ENCODE measurements around the gene SLC25A33.
A peak's percentile ranks its signal among the peaks of the same experiment; 100 is the strongest.
"Not testable (repeated sequence)": the region's sequence is repeated elsewhere in the genome, so short reads cannot be mapped to it uniquely, and the experiment has no call there.

The SLC25A33 gene

DNA sequence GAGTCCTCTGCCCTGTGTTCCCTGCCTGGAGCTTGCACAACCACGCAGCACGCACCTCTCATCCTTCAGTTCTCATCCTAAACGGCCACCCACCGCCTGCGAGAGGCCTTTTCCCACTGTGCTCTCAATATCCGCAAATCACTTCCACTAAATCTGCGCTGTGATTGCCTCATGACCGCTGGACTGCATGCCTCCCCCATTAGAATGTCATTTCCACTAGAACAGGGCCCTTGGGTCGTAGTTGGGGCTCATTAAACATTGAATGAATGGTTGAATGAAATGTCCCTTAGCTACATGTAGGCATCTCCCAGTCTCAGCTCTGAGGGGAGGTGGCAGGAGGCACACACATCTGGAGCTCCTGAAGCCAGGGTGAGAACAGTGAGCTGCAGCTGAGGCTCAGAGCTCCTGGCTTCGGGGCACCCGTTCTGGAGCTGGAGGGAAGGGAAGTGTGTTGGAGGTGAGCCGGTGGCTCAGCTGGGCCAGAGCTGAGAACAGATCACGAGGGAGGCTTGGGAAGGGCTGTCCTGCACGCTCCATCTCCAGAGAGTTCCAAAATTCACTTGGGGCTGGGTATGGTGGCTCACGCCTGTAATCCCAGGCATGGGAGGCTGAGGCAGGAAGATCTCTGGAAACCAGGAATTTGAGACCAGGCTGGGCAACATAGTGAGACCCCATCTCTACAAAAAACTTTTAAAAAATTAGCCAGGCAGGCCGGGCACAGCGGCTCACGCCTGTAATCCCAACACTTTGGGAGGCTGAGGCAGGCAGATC lies 79.8 kb downstream of the SLC25A33 start:
- DNase-seq (ENCODE audit: low read depth in 1 of 2, low spot score in 1 of 2): no peak

DNA sequence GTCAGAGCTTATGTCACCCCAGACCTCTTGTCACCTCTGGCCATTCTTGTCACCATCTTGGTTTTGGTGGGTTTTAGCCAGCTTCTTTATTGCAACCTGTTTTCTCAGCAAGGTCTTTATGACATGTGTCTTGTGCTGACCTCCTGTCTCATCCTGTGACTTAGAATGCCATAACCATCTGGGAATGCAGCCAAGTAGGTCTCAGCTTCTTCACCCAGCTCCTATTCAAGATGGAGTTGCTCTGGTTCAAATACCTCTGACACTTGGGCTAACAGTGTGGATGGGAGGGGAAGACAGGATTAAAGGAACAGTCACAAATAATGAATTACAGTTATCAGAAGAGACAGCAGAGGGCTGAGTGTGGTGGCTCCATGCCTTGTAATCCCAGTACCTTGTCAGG lies 81.8 kb downstream of the SLC25A33 start:
- no peak for DNase-seq (ENCODE audit: low read depth in 1 of 2, low spot score in 1 of 2)

DNA sequence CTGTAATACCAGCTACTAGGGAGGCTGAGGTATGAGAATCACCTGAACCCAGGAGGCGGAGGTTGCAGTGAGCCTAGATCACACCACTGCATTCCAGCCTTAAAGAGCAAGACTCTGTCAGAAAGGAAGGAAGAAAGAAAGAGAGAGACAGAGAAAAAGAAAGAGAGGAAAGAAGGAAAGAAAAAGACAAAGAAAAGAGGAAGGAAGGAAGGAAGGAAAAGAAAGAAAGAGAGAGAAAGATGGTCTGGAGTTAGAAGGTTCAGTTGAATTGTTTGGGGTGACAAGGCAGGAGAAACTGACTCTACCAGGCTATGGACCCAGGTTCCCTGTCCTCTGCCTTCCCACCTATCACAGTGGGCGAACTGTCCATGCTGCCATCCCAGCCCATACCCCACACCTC lies 84.8 kb downstream of the SLC25A33 start:
- DNase-seq (ENCODE audit: low read depth in 1 of 2, low spot score in 1 of 2): no peak

DNA sequence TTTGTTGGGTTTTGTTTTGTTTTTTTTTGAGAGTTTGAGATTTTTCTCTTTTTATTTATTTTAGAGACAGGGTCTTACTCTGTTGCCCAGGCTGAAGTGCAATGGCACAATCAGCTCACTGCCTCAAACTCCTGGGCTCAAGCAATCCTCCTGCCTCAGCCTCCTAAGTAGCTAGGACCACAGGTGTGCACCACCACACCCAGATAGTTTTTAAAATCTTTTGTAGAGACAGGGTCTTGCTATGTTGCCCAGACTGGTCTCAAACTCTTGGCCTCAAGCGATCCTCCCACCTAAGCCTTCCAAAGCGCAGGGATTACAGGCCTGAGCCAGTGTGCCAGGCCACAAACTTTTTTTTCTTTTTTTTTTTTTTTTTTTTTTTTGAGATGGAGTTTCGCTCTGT lies 85.8 kb downstream of the SLC25A33 start:
- not testable (repeated sequence) for DNase-seq (ENCODE audit: low read depth in 1 of 2, low spot score in 1 of 2)

DNA sequence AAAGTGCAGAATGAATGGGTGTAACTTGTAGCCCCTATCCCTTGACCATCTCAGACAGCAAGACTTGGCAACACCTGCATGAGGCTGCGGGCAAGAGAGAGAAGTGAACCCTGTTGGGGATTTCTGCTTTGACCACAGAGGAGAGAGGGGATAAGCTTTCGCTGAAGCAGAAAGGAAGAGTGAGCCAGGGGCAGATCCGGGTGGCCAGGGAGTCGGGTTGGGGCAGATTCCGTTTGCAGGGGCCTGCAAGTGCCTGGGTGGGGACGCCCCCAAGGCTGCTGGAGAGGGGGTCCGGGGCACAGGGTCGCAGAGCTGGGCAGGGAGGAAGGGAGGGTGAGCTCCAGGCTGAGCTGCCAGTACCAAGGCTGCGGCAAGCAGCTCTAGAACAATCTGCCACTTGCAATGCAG lies 86.9 kb downstream of the SLC25A33 start:
- DNase-seq (ENCODE audit: low read depth in 1 of 2, low spot score in 1 of 2): no peak

DNA sequence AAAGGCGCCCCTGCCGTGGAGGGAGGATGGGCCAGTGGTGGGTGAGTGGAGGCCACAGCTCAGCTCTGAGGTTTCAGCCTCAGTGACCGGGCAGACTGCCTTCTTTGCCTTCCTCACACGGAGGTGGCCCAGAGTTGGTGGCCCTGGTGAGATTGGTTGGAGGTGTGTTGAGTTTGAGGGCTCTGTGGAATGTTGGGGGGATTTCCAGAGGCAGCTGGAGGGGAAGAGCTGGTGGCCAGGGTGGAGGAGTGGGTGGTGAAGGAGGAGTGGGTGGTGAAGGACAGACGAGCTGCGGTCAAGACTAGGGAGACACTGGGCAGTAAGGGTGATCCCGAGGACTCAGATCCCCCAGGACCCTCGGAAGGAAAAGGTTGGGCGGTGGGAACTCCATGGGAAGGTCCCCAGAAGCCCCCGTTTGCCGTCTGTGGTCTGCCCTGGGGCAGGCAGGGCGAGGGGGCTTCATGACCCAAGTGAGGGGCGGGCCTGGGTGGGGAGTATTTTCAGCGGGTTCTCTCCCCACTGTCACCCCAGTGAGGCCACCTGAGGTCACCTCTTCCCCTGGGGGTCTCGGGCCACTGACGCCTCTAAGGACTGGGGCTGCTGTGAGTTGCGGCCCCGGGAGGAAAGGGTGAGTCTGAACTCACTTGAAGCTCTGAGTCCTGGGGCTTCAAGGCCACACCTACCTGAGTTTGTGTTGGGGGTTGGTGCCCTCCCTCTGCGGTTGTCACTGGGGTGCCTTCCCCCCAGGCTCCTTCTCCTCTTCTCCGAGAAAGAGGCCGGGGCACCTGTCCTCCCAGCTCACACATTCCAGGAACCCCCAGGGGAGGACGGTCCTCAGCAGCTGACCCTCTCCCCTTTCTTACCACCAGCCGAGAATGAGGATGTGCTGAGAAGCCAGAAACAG lies 89.5 kb downstream of the SLC25A33 start:
- DNase-seq (ENCODE audit: low read depth in 1 of 2, low spot score in 1 of 2): peak; percentile 46 to 55

DNA sequence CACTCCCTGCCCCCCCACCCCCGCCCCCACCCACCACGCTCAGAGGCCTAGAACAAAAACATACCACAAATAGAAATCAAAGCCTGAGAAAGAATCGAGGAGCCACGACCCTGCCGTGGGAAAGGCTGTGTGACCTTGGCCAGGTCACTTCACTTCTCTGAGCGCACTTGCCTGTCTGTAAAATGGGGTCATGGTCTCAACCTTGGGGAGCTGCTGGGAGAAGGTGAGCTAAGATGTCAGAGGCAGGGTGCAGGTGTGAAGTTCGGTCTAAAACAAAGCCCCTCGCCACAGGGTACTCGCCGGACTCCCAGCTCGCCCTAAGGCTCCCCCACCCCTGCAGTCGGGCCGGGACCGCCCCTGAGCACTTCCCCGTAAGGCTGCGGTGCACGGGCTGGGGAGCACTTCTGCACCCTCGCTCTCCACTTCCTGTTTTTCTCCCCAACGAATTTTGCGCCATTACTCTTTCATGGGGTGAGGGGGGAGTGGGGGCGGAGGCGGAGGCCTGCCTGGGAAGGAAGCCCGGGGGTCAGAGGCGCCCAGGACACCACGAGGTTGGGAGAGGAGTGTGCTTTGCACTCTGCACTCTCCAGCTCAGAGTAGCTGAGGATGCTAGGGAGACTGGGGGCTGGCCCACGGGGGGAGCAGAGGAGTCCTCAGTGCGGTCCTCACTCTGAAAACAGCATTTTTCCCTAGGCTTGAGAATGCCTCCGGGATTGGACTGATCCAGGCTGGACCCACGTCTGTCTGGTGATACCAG lies 90.4 kb downstream of the SLC25A33 start:
- DNase-seq (ENCODE audit: low read depth in 1 of 2, low spot score in 1 of 2): peak; percentile 55

DNA sequence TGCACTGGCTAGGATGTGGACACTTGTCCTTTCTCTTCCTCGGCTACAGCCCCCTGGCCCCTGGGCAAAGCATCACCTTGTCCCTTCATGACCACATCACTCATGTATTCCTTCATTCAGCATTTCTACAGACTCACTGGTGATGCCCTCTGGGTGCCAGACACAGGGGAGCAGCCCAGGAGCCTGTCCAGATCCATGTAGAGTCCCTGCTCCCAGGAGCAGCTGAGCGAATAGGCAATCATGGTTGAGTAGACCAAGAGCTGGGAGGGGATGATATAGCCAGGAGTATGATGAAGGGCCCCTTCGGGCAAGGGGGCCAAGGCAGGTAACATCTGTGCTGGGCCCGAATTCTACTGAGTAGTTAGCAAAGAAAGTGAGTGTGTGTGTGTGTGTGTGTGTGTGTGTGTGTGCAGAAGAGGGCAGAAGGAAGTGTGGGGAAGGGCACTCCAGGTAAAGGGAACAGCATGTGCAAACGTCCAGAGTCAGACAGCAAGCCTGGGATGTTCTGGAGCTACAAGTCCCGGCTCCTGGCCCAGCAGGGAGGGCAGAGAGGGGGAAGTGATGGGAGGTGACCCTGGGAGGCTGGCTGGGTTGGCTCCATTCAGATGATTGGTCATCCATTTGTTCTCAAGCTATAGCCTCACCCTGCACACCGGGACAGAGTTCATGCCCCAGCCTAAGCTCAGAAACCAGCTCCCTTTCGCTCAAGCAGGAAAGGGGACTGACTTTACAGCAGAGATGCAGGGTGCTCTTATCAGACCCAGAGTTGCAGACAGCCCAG lies 91.3 kb downstream of the SLC25A33 start:
- no peak for DNase-seq (ENCODE audit: low read depth in 1 of 2, low spot score in 1 of 2)

DNA sequence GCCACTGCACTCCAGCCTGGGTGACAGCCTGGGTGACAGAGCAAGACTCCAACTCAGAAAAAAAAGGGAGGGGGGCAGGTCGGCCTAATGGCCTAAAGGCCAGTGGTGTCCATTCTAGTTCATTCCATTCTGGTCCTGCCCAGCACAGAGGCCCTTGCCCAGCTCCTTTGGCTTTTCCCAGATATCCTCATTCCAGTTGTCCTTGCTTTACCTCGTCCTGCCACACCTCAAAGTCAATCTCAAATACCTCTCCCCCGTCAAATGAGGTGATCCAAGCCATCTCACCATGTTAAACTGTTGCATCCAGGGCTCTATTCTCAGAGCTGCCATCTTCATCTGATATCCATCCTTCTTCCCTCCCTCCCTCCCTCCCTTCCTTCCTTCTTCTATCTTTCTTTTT lies 92.3 kb downstream of the SLC25A33 start:
- no peak for DNase-seq (ENCODE audit: low read depth in 1 of 2, low spot score in 1 of 2)

DNA sequence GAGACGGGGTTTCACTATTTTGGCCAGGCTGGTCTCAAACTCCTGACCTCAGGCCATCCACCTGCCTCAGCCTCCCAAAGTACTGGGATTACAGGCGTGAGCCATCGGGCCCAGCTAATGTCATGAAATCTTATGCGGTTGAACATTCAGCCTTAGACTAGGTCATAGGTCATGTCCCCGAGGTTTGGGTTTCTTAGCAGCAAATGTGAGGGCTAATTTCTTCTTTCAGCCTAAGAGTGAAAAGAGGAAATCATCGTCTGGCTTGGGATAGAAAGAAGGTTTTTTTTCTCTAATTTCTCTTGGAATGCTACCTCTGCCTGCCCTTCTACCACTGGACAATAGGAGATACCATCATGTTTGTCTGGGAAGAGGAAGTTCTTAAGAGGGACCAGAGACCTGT lies 94.2 kb downstream of the SLC25A33 start:
- DNase-seq (ENCODE audit: low read depth in 1 of 2, low spot score in 1 of 2): no peak

DNA sequence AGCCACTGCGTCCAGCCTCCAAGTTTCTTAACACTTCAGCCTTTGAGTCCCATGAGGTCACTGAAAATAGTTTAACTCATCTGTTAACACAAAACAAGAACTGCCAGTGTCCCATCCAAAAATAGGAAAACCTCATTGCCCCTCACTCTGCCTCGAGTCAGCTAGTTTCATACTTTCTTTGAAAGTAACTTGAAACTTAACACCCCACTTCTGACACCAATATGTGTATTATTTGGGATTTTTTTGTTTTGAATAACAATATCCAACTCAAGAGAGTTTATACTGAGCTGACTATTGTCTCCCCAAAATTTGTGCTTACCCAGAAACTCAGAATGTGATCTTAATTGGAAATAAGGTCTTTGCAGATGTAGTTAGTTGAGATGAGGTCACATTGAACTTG lies 95.3 kb downstream of the SLC25A33 start:
- no peak for DNase-seq (ENCODE audit: low read depth in 1 of 2, low spot score in 1 of 2)

All from activated T-helper 1 cell treated with anti-CD3 and anti-CD28 coated beads, Interleukin-2, amount 50 U/mL, for 16 hours (primary cell).